Right renal pelvis (tissue), 4 donors: ENCODE results near the gene SNX7. TPM values are rescaled to one million over a fixed set of nuclear protein-coding genes. Genes with fewer than 3 reads are reported as not detected.
A peak's percentile ranks its signal among the peaks of the same experiment; 100 is the strongest.

Experiments
- DNase-seq, 4 donors: peaks; one replicate each; pipeline ENCODE4 v3.0.0-alpha.2; 2013; ENCODE audit warnings: low read depth in 4 of 4, low spot score in 3 of 4, missing footprints in 1 of 4
- polyA plus RNA-seq, 4 donors: library from polyadenylated mRNA; unstranded; fragments of 120-200 nt; gene quantifications; one replicate each; pipeline ENCODE4 v1.2.1, GENCODE V29; 2013; ENCODE audit not compliant: insufficient read length in 4 of 4

SNX7 gene
- polyA plus RNA-seq, 4 donors, result 38.2 to 47.8 (median 43.5) TPM

- no peak for DNase-seq
Measured at GRCh38 chr1:98696077-98696476, 34.6 kb downstream of the SNX7 start.

- DNase-seq, result no peak
Measured at GRCh38 chr1:98697781-98698180, 36.3 kb downstream of the SNX7 start.

- no peak for DNase-seq
Measured at GRCh38 chr1:98698625-98699024, 37.1 kb downstream of the SNX7 start.

DNA sequence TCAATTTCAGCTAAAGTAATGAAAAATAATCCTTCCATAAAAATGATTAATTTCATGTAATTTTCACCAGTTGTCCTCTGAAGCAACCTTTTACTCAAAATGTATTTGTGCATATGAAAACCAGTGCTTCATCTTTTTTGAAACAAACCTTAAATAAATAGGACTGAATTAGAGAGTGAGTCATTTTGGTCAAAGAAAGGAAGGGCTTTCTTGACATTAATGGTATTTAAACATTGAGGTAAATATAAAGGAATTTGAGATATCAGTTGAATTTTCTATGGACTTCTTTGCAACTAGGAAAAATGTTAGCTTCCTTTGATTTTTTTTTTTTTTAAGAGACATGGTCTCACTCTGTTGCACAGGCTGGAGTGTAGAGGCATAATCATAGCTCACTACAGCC lies 38.7 kb downstream of the SNX7 start:
- no peak for DNase-seq

GRCh38 chr1:98702976-98703375 lies 41.5 kb downstream of the SNX7 start:
- no peak for DNase-seq

DNA sequence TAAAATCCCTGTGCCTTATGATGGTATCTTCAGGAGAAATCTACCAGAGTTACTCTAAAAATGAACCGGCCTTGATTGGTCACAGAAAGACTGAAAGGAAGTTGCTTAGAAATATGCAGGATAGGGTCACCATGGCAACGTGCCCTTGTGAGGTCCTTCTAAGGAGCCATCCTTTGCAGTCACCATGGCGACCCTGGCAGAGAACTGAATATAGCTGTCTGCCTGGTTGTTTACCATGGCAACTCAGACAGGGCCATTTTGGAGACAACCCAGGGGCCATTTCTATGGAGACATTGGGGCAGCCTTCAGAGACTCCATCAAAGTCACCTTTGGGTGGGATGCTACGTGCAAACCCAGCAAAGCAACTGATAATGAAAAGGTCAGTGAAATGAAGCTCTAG lies 43.0 kb downstream of the SNX7 start:
- DNase-seq, result no peak

DNA sequence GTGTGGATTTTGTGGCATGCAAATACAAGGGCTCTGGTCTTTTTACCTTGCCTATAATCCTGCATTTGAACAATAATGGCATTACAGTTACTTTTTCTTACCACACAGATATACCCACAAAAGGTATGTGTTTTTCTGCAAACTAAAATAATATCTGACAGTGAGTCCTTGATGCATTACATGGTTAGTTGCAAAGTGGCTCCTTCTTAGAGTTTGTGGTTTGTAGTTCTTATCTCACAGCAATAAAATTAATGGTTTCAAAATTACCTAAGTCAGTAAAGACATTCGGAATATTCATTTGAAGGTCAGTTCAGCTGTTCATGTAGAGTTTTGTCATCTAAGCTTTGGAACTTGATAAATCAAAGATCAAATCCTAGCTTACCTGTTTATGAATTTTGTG lies 43.5 kb downstream of the SNX7 start:
- DNase-seq, result no peak

- DNase-seq, result no peak
Measured at GRCh38 chr1:98705591-98705990, 44.1 kb downstream of the SNX7 start.

DNA sequence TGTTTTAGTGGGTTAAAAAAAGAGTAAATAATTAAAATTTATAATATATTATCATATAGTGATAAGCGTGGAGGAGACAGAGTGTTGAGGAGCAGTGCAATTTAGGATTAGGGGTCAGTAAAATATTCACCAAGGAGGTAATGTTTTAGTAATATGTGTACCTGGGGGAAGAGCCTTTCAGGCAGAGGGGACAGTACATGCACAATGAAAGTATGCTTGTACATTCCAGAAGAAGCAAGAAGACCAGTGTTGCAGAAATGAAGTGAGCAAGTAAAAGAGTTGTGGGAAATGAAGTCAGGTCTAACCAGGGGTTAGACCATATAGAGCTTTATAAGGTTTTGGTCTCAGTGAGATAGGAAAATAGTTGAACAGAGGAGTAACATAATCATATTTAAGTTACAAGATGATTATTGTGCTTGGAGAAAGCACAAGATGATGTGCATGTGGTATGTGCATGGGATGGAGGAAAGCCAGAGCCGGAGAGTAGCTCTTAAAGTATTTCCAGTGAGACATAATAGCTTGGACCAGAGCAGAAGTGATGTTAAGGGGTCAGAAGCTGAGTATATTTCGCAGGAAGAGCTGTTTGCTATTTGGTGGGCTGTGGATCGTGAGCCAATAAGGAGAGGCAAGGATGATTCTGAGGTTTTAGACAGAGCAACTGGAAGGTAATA lies 44.8 kb downstream of the SNX7 start:
- no peak for DNase-seq

GRCh38 chr1:98707556-98707955 lies 46.0 kb downstream of the SNX7 start:
- no peak for DNase-seq

- DNase-seq, result no peak
Measured at GRCh38 chr1:98709906-98710305, 48.4 kb downstream of the SNX7 start.

DNA sequence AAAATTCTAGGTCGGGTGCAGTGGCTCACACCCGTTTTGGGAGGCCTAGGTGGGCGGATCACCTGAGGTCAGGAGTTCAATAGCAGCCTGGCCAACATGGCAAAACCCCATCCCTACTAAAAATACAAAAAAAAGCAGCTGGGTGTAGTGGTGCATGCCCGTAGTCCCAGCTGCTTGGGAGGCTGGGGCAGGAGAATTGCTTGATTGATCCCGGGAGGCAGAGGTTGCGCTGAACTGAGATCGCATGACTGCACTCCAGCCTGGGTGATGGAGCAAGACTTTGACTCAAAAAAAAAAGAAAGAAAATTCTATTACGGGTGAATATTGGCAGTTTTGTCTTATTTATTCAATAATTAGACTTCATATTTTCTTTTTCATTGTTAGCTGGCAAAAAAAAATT lies 62.1 kb downstream of the SNX7 start:
- DNase-seq, result no peak

DNA sequence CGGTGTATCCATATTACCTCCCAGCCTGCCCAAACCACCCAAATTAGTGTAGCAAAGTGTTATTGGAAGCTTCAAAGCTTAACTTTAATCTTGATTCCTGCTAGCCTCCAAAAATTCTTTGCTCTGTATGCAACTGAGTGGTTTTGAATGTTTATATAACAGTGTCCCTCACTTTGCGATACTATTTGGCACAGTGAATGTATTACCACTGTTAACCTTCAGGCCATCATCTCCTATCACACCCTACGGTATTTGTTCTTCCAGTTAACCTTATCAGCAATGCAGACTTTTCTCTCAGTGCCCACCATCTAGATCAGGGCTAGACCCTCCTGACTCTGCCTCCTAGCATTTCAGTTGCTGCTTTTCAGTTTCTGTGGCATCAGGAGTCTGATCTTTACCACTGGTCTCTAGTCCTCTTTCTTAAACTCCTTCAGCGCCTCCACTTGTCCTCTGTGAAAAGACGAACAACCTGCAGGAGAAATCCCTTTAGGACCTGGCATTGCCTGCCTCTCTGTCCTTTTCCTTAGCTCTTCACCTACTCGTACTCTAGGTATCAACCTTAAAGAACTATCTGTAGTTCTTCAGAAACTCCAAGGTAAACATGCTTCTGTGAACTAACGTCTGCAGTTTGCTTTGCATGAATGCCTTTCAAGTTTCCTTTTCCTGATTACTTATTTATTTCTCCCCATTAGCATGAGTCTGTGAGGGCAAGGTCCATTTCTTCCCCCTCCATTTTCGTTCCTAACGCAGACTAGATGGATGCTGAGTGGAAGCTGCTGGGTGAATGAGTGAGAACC lies 71.7 kb downstream of the SNX7 start:
- peak in 3 of 4 donors; percentile 18 to 47 (median 41) for DNase-seq

- no peak for DNase-seq
Measured at GRCh38 chr1:98733782-98734112, 72.2 kb downstream of the SNX7 start.

DNA sequence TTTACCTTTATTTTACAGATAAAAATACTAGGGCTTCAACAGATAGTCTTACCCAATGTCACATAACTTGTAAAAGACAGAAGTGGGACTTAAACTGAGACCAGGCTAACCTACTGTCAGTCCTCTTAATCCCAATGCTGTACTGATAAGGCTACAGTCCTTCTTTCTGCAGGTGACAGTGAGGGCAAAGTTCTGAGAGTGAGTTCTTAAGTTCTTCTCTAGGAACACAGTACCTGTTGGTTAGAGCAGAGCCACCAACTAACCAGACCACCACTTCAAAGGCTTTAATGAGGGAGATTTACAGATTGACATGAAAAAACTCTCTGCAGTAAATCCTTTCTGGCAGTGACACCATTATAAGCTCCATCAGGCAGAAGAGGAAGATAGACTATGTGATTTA lies 74.2 kb downstream of the SNX7 start:
- no peak for DNase-seq

GRCh38 chr1:98737835-98738234 lies 76.3 kb downstream of the SNX7 start:
- DNase-seq, result no peak

- DNase-seq, result no peak
Measured at GRCh38 chr1:98739762-98740161, 78.2 kb downstream of the SNX7 start.

DNA sequence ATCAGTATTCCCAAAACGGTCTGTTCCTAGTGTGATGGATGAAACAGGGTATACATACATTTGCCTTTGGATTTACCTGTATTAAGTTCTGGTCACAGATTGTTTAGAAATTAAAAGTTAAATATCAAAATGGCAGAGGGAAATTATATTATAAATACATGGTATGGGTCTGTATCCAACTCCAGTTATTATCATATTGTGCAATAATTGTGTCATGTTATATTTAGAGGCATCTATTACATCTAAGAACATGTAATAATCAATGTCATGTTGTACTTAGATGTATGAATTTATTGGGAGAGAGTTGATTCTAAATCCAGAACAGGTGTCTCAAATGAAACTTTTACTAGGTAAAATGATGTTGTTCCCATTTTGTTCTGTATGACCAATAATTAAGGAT lies 79.6 kb downstream of the SNX7 start:
- DNase-seq, result no peak

GRCh38 chr1:98749152-98749756 lies 87.7 kb downstream of the SNX7 start:
- no peak for DNase-seq

DNA sequence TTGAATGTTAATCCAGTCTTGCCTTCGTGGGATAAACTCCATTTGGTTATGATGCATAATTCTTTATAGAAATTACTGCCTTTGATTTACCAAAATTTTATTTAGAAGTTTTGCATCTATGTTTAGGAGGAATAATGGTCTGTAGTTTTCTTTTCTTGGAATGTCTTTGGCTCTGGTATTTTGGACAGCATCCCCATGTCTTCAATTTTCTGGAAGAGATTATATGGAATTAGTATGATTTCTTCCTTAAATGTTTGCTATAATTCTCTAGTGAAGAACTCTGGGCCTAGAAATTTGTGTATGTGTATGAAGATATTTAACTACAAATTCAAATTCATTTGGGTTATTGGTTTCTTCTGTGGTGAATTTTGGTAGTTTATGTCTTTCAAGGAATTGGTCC lies 92.7 kb downstream of the SNX7 start:
- DNase-seq, result no peak

DNA sequence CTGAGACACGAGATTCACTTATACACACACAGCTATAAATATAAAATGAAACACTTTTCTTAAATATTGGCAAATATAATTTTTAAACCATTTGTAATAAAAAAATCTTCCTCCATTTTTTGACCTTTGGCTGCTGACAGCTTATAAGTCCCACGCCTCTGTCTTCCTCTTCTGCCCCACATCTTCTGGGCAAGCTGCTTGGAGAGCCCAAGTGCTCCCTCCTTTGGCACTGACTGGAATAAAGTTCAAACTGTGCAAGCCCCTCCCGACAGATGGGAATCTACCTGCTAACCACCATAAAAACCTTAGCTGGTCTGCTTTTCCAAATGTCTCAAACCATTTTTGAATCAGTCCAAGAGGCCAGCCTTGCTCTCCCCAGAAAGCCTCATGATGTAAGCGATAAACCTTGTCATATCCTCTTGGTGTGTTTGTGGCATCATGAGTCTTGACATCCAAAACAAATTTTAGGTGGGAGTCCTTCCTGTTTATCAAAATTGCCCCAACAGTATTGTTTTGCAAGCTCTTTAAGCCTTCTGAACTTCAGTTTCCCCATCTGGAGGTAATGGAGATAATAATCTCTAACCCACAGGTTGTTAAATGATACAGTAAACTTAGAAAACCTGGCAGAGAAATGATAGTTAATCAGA lies 99.8 kb downstream of the SNX7 start:
- DNase-seq, result no peak
